Ovary (tissue), 3 donors: ENCODE data around the gene GABRB1.

ENCODE experiments used
- EP300 ChIP-seq: sonication (generic); formaldehyde crosslinking; IDR thresholded peaks from one replicate; pipeline ENCODE4 v1.6.1; 2017; ENCODE audit warnings: antibody characterized with exemption
- POLR2A ChIP-seq: fragments of 450-650 bp; IDR thresholded peaks from one replicate; pipeline ENCODE4 v1.6.1; 2017; ENCODE audit warnings: antibody characterized with exemption, mild to moderate bottlenecking, moderate library complexity
- TF ChIP-seq, protein P1 (sequence below), 3 donors: fragments of 450-650 bp in 2 of 3; fragments of 200-600 bp in 1 of 3; IDR thresholded peaks; one replicate each; pipeline versions ENCODE4 v1.5.1 to v1.8.0; 2016 to 2022; ENCODE audit warnings: antibody characterized with exemption in 3 of 3, mild to moderate bottlenecking in 1 of 3
- donor health status: DM: no; HTN: no; CAD: no.

DNA sequence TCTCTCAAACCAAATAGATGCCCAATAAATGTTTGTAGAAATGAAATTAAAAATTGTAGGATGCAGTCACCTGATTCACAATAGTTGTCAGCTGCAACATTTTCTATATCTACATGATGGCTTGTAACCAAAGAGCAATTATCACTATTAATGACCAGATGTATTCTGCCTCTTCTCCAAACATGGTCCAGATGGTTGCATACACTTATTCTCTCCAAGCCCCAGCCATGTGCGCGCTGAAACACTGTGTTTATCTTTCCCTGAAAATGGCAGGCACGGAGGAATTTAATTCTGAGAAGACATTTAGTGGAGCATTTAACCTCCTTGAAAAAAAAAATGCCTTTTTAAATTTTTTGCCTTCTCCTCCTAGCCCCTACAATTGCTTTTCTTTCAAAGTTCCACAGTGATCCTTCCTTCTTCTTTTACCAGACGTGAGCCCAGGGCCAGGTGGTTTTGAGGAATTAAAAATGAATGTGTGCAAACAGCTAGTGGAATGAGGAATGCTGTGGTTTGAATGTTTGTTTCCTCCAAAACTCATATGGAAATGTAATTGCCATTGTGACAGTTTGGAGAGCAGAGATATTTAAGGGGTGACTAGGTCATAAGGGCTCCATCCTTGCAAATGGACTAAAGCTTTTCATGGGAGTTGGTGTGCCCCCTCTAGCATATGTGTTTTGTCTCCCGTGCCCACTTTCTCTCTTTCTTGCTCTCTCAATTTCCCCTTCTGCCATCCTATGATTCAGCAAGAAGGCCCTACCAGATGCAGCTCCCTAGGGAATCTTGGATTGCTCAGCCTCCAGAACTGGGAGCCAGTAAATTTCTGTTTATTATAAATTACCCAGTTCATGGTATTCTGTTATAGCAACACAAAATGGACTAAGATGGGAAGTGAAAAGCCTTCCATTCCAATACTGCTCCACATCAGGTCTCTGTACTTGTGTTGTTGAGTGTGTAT is 136.0 kb downstream of the GABRB1 start:
- TF ChIP-seq, protein P1, sequence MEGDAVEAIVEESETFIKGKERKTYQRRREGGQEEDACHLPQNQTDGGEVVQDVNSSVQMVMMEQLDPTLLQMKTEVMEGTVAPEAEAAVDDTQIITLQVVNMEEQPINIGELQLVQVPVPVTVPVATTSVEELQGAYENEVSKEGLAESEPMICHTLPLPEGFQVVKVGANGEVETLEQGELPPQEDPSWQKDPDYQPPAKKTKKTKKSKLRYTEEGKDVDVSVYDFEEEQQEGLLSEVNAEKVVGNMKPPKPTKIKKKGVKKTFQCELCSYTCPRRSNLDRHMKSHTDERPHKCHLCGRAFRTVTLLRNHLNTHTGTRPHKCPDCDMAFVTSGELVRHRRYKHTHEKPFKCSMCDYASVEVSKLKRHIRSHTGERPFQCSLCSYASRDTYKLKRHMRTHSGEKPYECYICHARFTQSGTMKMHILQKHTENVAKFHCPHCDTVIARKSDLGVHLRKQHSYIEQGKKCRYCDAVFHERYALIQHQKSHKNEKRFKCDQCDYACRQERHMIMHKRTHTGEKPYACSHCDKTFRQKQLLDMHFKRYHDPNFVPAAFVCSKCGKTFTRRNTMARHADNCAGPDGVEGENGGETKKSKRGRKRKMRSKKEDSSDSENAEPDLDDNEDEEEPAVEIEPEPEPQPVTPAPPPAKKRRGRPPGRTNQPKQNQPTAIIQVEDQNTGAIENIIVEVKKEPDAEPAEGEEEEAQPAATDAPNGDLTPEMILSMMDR (IDR thresholded peaks at IDR 0.05): no peak
- TF ChIP-seq EP300 (no peak), POLR2A (no peak)
